Neuronal stem cell (in vitro differentiated cells): ENCODE results near the gene DNM3.

Experiments
- DNase-seq: peaks from one replicate; pipeline ENCODE4 v3.0.0-alpha.2; 2013; ENCODE audit warnings: low spot score
- H2AFZ ChIP-seq: one replicate; pipeline ENCODE4 v1.6.1; 2013; ENCODE audit warnings: mild to moderate bottlenecking, low read length, inconsistent platforms
- H2AK5ac ChIP-seq: 2 replicates; pipeline ENCODE4 v1.6.1; 2013; ENCODE audit warnings: low read depth, mild to moderate bottlenecking, inconsistent platforms, low read length, moderate library complexity, mixed read lengths
- H2BK120ac ChIP-seq: 2 replicates; pipeline ENCODE4 v1.6.1; 2013; ENCODE audit warnings: low read depth, mild to moderate bottlenecking, inconsistent platforms, low read length, moderate library complexity, mixed read lengths
- H2BK12ac ChIP-seq: one replicate; pipeline ENCODE4 v1.6.1; 2013; ENCODE audit warnings: low read length, inconsistent platforms
- H2BK15ac ChIP-seq: 2 replicates; pipeline ENCODE4 v1.6.1; 2013; ENCODE audit warnings: mild to moderate bottlenecking, low read length, inconsistent platforms, mixed read lengths
- H2BK5ac ChIP-seq: one replicate; pipeline ENCODE4 v1.6.1; 2013; ENCODE audit warnings: inconsistent platforms, mild to moderate bottlenecking, low read length, moderate library complexity
- H3K14ac ChIP-seq: one replicate; pipeline ENCODE4 v1.6.1; 2013; ENCODE audit warnings: low read length, inconsistent platforms
- H3K18ac ChIP-seq: 2 replicates; pipeline ENCODE4 v1.6.1; 2013; ENCODE audit warnings: low read length, inconsistent platforms
- H3K23ac ChIP-seq: 2 replicates; pipeline ENCODE4 v1.6.1; 2013; ENCODE audit warnings: low read depth, mild to moderate bottlenecking, mixed read lengths, low read length, inconsistent platforms; ENCODE audit not compliant: poor library complexity
- H3K27ac ChIP-seq: replicated peaks from 3 replicates; pipeline ENCODE4 v1.5.1; 2013; ENCODE audit warnings: low read length, inconsistent platforms
- H3K27me3 ChIP-seq, 3 experiments: 2 replicates each; pipeline ENCODE4 v1.6.1; 2013; ENCODE audit warnings: low read length in 3 of 3, mild to moderate bottlenecking in 2 of 3, inconsistent platforms in 1 of 3, low read depth in 1 of 3, mixed read lengths in 1 of 3, moderate library complexity in 1 of 3; ENCODE audit not compliant: control insufficient read depth in 3 of 3, insufficient read depth in 3 of 3
- H3K36me3 ChIP-seq, 2 donors: replicated peaks in 1 of 2; 2 replicates each; pipeline ENCODE4 v1.6.1; 2013; ENCODE audit warnings: low read length in 2 of 2; ENCODE audit not compliant: control insufficient read depth in 2 of 2, insufficient read depth in 2 of 2
- H3K4ac ChIP-seq: 2 replicates; pipeline ENCODE4 v1.6.1; 2013; ENCODE audit warnings: inconsistent platforms, mild to moderate bottlenecking, low read length, moderate library complexity
- H3K4me1 ChIP-seq, 2 donors: 1 replicate in 1 of 2; 2 replicates in 1 of 2; pipeline ENCODE4 v1.6.1; 2013; ENCODE audit warnings: low read length in 2 of 2, low read depth in 1 of 2; ENCODE audit not compliant: control insufficient read depth in 2 of 2, insufficient read depth in 1 of 2
- H3K4me2 ChIP-seq: one replicate; pipeline ENCODE4 v1.6.1; 2013; ENCODE audit warnings: mild to moderate bottlenecking, low read length, inconsistent platforms; ENCODE audit not compliant: insufficient read depth, poor library complexity, severe bottlenecking
- H3K4me3 ChIP-seq, 2 donors: 2 replicates each; pipeline ENCODE4 v1.5.1; 2013; ENCODE audit warnings: low read length in 2 of 2, mild to moderate bottlenecking in 2 of 2, inconsistent platforms in 1 of 2, moderate library complexity in 1 of 2
- H3K79me1 ChIP-seq: one replicate; pipeline ENCODE4 v1.6.1; 2013; ENCODE audit warnings: low read depth, mild to moderate bottlenecking, inconsistent platforms, low read length, moderate library complexity
- H3K9ac ChIP-seq: one replicate; pipeline ENCODE4 v1.6.1; 2013; ENCODE audit warnings: mild to moderate bottlenecking, low read depth, low read length, inconsistent platforms; ENCODE audit not compliant: poor library complexity
- H3K9me3 ChIP-seq, 2 donors: replicated peaks in 1 of 2; 2 replicates each; pipeline versions ENCODE3 to v1.6.1; 2013; ENCODE audit warnings: low read length in 2 of 2, mild to moderate bottlenecking in 2 of 2, inconsistent platforms in 1 of 2, low read depth in 1 of 2, mixed read lengths in 1 of 2, moderate library complexity in 1 of 2; ENCODE audit not compliant: control insufficient read depth in 2 of 2, insufficient read depth in 1 of 2
- H4K8ac ChIP-seq: one replicate; pipeline ENCODE4 v1.6.1; 2013; ENCODE audit warnings: low read depth, mild to moderate bottlenecking, inconsistent platforms, low read length, moderate library complexity
- H4K91ac ChIP-seq: one replicate; pipeline ENCODE4 v1.6.1; 2013; ENCODE audit warnings: low read length, low read depth, mild to moderate bottlenecking, inconsistent platforms; ENCODE audit not compliant: poor library complexity
- WGBS, 2 donors: extraction: QIAGEN DNeasy Blood & Tissue Kit; methylation state at CpG; one replicate each; pipeline ENCODE4 v1.1.7; 2013; ENCODE audit warnings: missing lambda C conversion rate in 2 of 2, mixed read lengths in 1 of 2; ENCODE audit not compliant: insufficient read length in 2 of 2, insufficient replicate concordance in 1 of 2; ENCODE audit errors: extremely low coverage in 2 of 2; 5-methylcytosine and 5-hydroxymethylcytosine counted together

Gene DNM3

GRCh38 chr1:171860696-171861095, 19.4 kb downstream of the DNM3 start:
- Histone ChIP-seq H3K14ac (no peak overlapping the region), H2BK12ac (no peak overlapping the region), H4K91ac (no peak overlapping the region), H2BK15ac (no peak overlapping the region), H3K27me3 (no peaks in the 10 kb centered on the region), H3K9ac (no peak overlapping the region), H4K8ac (no peak overlapping the region), H3K4me3 (no peak overlapping the region), H2AK5ac (no peak overlapping the region), H3K9me3 (no peaks in the 10 kb centered on the region), H2BK120ac (no peak overlapping the region), H2BK5ac (no peak overlapping the region), H3K79me1 (no peaks in the 10 kb centered on the region), H3K4me1 (peaks cover 0 to 2% of the 10 kb centered on the region in 2 donors), H3K23ac (no peak overlapping the region), H3K4ac (no peak overlapping the region), H3K36me3 (no peaks in the 10 kb centered on the region), H3K4me2 (no peak overlapping the region), H2AFZ (no peak overlapping the region), H3K18ac (no peak overlapping the region), H3K27ac (no peak overlapping the region)
- no peak for DNase-seq
- WGBS, 2 donors: no CpG with 5 or more reads among the region's 1 CpG

GRCh38 chr1:171863531-171863930, 22.2 kb downstream of the DNM3 start:
- Histone ChIP-seq H2AK5ac (no peak overlapping the region), H3K4ac (no peak overlapping the region), H3K9ac (no peak overlapping the region), H2BK12ac (no peak overlapping the region), H2BK120ac (no peak overlapping the region), H3K4me3 (no peak overlapping the region), H3K4me2 (no peak overlapping the region), H2AFZ (no peak overlapping the region), H3K79me1 (no peaks in the 10 kb centered on the region), H2BK15ac (no peak overlapping the region), H3K23ac (no peak overlapping the region), H3K27ac (no peak overlapping the region), H4K8ac (no peak overlapping the region), H3K27me3 (no peaks in the 10 kb centered on the region), H3K4me1 (peaks cover 0 to 2% of the 10 kb centered on the region in 2 donors), H4K91ac (no peak overlapping the region), H3K36me3 (no peaks in the 10 kb centered on the region), H3K18ac (no peak overlapping the region), H3K14ac (no peak overlapping the region), H2BK5ac (no peak overlapping the region), H3K9me3 (no peaks in the 10 kb centered on the region)
- WGBS, 2 donors: no CpG with 5 or more reads among the region's 4 CpGs
- no peak for DNase-seq

GRCh38 chr1:171864308-171864707, 23.0 kb downstream of the DNM3 start:
- H4K8ac ChIP-seq: no peak overlapping the region
- no peak overlapping the region for H2AK5ac ChIP-seq
- H2BK5ac ChIP-seq: no peak overlapping the region
- H3K23ac ChIP-seq: no peak overlapping the region
- H2BK120ac ChIP-seq: no peak overlapping the region
- H2BK15ac ChIP-seq: no peak overlapping the region
- no peak overlapping the region for H3K18ac ChIP-seq
- no peak overlapping the region for H4K91ac ChIP-seq
- no peak overlapping the region for H3K27ac ChIP-seq
- DNase-seq: no peak
- H2BK12ac ChIP-seq: no peak overlapping the region
- H3K4me3 ChIP-seq: no peak overlapping the region
- H3K4me1 ChIP-seq: peaks cover 0 to 2% of the 10 kb centered on the region in 2 donors
- no peak overlapping the region for H3K9ac ChIP-seq
- no peaks in the 10 kb centered on the region for H3K9me3 ChIP-seq
- no peak overlapping the region for H3K4me2 ChIP-seq
- no peaks in the 10 kb centered on the region for H3K36me3 ChIP-seq
- no peak overlapping the region for H3K4ac ChIP-seq
- H3K27me3 ChIP-seq: no peaks in the 10 kb centered on the region
- H3K14ac ChIP-seq: no peak overlapping the region
- H3K79me1 ChIP-seq: no peaks in the 10 kb centered on the region
- H2AFZ ChIP-seq: peak overlapping the region; percentile 14

GRCh38 chr1:171865106-171865505, 23.8 kb downstream of the DNM3 start:
- H3K23ac ChIP-seq: no peak overlapping the region

More at GRCh38 chr1:171865106-171865505, 23.8 kb downstream of the DNM3 start:
- Histone ChIP-seq H2AK5ac (no peak overlapping the region), H3K14ac (no peak overlapping the region), H3K18ac (no peak overlapping the region), H3K9ac (no peak overlapping the region), H3K27me3 (no peaks in the 10 kb centered on the region), H3K4me1 (peaks cover 0 to 2% of the 10 kb centered on the region in 2 donors), H3K4me3 (no peak overlapping the region), H3K4ac (no peak overlapping the region), H3K9me3 (no peaks in the 10 kb centered on the region), H2BK120ac (no peak overlapping the region), H3K4me2 (no peak overlapping the region), H2BK15ac (no peak overlapping the region), H3K27ac (no peak overlapping the region), H4K8ac (no peak overlapping the region), H2BK5ac (no peak overlapping the region), H2BK12ac (no peak overlapping the region), H3K79me1 (no peaks in the 10 kb centered on the region), H4K91ac (no peak overlapping the region), H3K36me3 (no peaks in the 10 kb centered on the region), H2AFZ (no peak overlapping the region)
- no peak for DNase-seq
- WGBS, 2 donors: no CpG with 5 or more reads among the region's 6 CpGs
